A673 (cell line): ENCODE measurements around the gene SLC17A7.

Experiments
- CTCF ChIP-seq: fragments of 300-800, 200-600 bp; sonication (generic); conservative IDR thresholded peaks from 2 replicates; pipeline ENCODE4 v1.5.1; 2017; ENCODE audit warnings: low read depth, mild to moderate bottlenecking, antibody characterized with exemption, low read length, moderate library complexity, mixed read lengths
- EZH2 ChIP-seq: fragments of 200-600 bp; sonication (generic); IDR thresholded peaks from 2 replicates; pipeline ENCODE4 v1.6.1; 2017; ENCODE audit warnings: borderline replicate concordance, low read depth, mild to moderate bottlenecking, mixed read lengths, antibody characterized with exemption, low read length; ENCODE audit not compliant: poor library complexity, severe bottlenecking

DNA sequence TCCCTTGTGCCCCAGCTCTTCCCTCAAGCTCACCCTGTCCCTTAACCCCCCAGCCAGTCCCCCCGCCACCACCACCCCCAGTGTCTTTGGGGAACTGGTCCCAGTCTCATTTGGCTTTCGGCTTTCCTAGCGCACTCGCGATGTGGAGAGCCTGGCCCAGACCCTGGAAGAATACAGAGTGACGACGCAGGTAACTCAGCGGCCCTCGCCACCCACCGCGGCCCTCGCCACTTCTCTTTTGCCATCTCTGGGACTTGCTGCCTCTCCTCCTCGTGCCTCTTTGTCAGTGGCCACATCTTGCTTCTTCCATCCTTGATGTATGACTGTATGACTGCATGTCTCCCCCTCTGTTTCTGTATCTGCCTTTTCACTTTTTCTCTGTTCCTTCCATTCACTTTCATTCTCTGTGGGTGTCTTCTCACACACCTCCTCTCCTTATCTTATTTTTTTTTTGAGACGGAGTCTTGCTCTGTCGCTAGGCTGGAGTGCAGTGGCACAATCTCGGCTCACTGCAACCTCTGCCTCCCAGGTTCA, 33.8 kb downstream of the SLC17A7 start:
- no peak for TF ChIP-seq CTCF
- no peak for TF ChIP-seq EZH2
